Astrocyte of the spinal cord (primary cell): ENCODE measurements around the gene CYP24A1.

ENCODE experiments used
- DNase-seq: peaks from one replicate; pipeline ENCODE4 v3.0.0; 2011; ENCODE audit warnings: low read depth, low spot score
- H3K4me3 ChIP-seq: 2 replicates; pipeline ENCODE4 v1.5.1; 2011; ENCODE audit warnings: low read depth, mild to moderate bottlenecking, low read length, moderate library complexity
- CTCF ChIP-seq: IDR thresholded peaks from 2 replicates; pipeline ENCODE4 v1.5.1; 2012; ENCODE audit warnings: low read depth, mild to moderate bottlenecking, low read length, inconsistent platforms
- in situ Hi-C: cut with HindIII; loops from 2 replicates; pipeline ENCODE4 v1.10.0; 2017; ENCODE audit warnings: low sequenced_read_pairs

The CYP24A1 gene

GRCh38 chr20:54197621-54198604, 24.1 kb upstream of the CYP24A1 start:
- DNase-seq, result peak; percentile 56
- TF ChIP-seq CTCF, result peak; percentile 42
- in situ Hi-C loops, result no loop called here
- no peak overlapping the region for H3K4me3 ChIP-seq

- H3K4me3 ChIP-seq, result no peak overlapping the region
- no peak for TF ChIP-seq CTCF
- DNase-seq, result no peak
- in situ Hi-C loops, result no loop called here
These were observed 22.0 kb upstream of the CYP24A1 start for GRCh38 chr20:54195483-54196472.

GRCh38 chr20:54194724-54195438, 21.1 kb upstream of the CYP24A1 start:
- DNase-seq, result no peak
- in situ Hi-C loops, result no loop called here
- no peak overlapping the region for H3K4me3 ChIP-seq
- peak; percentile 12 for TF ChIP-seq CTCF

- TF ChIP-seq CTCF, result no peak
- H3K4me3 ChIP-seq, result no peak overlapping the region
- in situ Hi-C loops, result no loop called here
- no peak for DNase-seq
These were observed 20.0 kb upstream of the CYP24A1 start for GRCh38 chr20:54193817-54194216.

- no peak for DNase-seq
- in situ Hi-C loops, result no loop called here
- no peak for TF ChIP-seq CTCF
- no peak overlapping the region for H3K4me3 ChIP-seq
These were observed 16.4 kb upstream of the CYP24A1 start for GRCh38 chr20:54190217-54190616.

- in situ Hi-C loops, result no loop called here
- DNase-seq, result no peak
- no peak for TF ChIP-seq CTCF
- H3K4me3 ChIP-seq, result no peak overlapping the region
These were observed 15.8 kb upstream of the CYP24A1 start for GRCh38 chr20:54189630-54190029.
